Neural progenitor cell (in vitro differentiated cells): ENCODE results near the gene ETV7. TPM values are rescaled to one million over a fixed set of nuclear protein-coding genes. Genes with fewer than 3 reads are reported as not detected.

Experiments
- DNase-seq: peaks from one replicate; pipeline ENCODE4 v3.0.0-alpha.2; 2016; ENCODE audit warnings: low spot score
- H2AFZ ChIP-seq: fragments of 200-600 bp; sonication (generic); replicated peaks from 2 replicates; pipeline ENCODE4 v1.6.1; 2016; ENCODE audit warnings: antibody characterized with exemption
- H3F3A ChIP-seq: fragments of 200-600 bp; sonication (generic); 2 replicates; pipeline ENCODE4 v1.6.1; 2016; ENCODE audit warnings: antibody characterized with exemption, low read depth
- H3K27ac ChIP-seq: fragments of 200-600 bp; sonication (generic); 2 replicates; pipeline ENCODE4 v1.5.1; 2016; ENCODE audit warnings: mild to moderate bottlenecking
- H3K27me3 ChIP-seq: fragments of 200-600 bp; sonication (generic); 2 replicates; pipeline ENCODE4 v1.6.1; 2016; ENCODE audit warnings: mild to moderate bottlenecking, moderate library complexity
- H3K36me3 ChIP-seq: fragments of 200-600 bp; sonication (generic); 2 replicates; pipeline ENCODE4 v1.5.1; 2016
- H3K4me1 ChIP-seq: fragments of 200-600 bp; sonication (generic); 2 replicates; pipeline ENCODE4 v1.6.1; 2016; ENCODE audit warnings: mixed run types
- H3K4me2 ChIP-seq: fragments of 200-600 bp; sonication (generic); 2 replicates; pipeline ENCODE4 v1.6.1; 2016
- H3K4me3 ChIP-seq: fragments of 200-600 bp; sonication (generic); 2 replicates; pipeline ENCODE4 v1.5.1; 2016
- H3K79me2 ChIP-seq: fragments of 200-600 bp; sonication (generic); 2 replicates; pipeline ENCODE4 v1.6.1; 2016; ENCODE audit warnings: low read depth
- H3K9ac ChIP-seq: fragments of 200-600 bp; sonication (generic); 2 replicates; pipeline ENCODE4 v1.6.1; 2016
- H3K9me3 ChIP-seq: fragments of 200-600 bp; sonication (generic); 2 replicates; pipeline ENCODE4 v1.5.1; 2016; ENCODE audit warnings: low read depth
- H4K20me1 ChIP-seq: fragments of 200-600 bp; sonication (generic); 2 replicates; pipeline ENCODE4 v1.6.1; 2016; ENCODE audit warnings: low read depth
- H3K27ac Mint-ChIP-seq: 3 replicates; pipeline ENCODE4 v1.8.0; 2021; ENCODE audit warnings: mixed read lengths
- H3K27me3 Mint-ChIP-seq: 2 replicates; pipeline ENCODE4 v1.8.0; 2022; ENCODE audit warnings: low read depth, mild to moderate bottlenecking, inconsistent platforms, moderate library complexity, mixed read lengths; ENCODE audit not compliant: insufficient read depth
- H3K36me3 Mint-ChIP-seq: 3 replicates; pipeline ENCODE4 v1.8.0; 2021; ENCODE audit warnings: mixed read lengths
- H3K4me1 Mint-ChIP-seq: 3 replicates; pipeline ENCODE4 v1.8.0; 2021; ENCODE audit warnings: mixed read lengths
- H3K4me3 Mint-ChIP-seq: 3 replicates; pipeline ENCODE4 v1.8.0; 2021; ENCODE audit warnings: mild to moderate bottlenecking, moderate library complexity, mixed read lengths
- H3K9me3 Mint-ChIP-seq: 3 replicates; pipeline ENCODE4 v1.8.0; 2020; ENCODE audit warnings: mixed read lengths
- CTCF ChIP-seq: fragments of 200-600 bp; sonication (generic); IDR thresholded peaks from 2 replicates; pipeline ENCODE4 v1.5.1; 2017; ENCODE audit warnings: antibody characterized with exemption, mild to moderate bottlenecking
- EZH2 ChIP-seq: fragments of 200-600 bp; sonication (generic); IDR thresholded peaks from 2 replicates; pipeline ENCODE4 v1.6.1; 2017; ENCODE audit warnings: antibody characterized with exemption, mild to moderate bottlenecking, moderate library complexity
- EZH2phosphoT487 ChIP-seq: fragments of 200-600 bp; sonication (generic); IDR thresholded peaks from 2 replicates; pipeline ENCODE4 v1.6.1; 2017; ENCODE audit warnings: antibody characterized with exemption
- total RNA-seq: library from RNA; depleted of rRNA; stranded (reverse); fragments of >200 nt; gene quantifications from 2 replicates; pipeline ENCODE4 v1.2.3, GENCODE V29; 2015; ENCODE audit warnings: low replicate concordance

The ETV7 gene
- total RNA-seq, 1 donor from 2014 or later = 0.11 TPM

- Histone ChIP-seq H3K27ac (no peak overlapping the region), H3K27me3 (no peaks in the 10 kb centered on the region), H3K9me3 (no peaks in the 10 kb centered on the region), H3K4me3 (no peak overlapping the region), H2AFZ (no peak overlapping the region), H3K4me1 (peaks cover 10% of the 10 kb centered on the region), H3K79me2 (no peaks in the 10 kb centered on the region), H4K20me1 (no peaks in the 10 kb centered on the region), H3K36me3 (no peaks in the 10 kb centered on the region), H3K9ac (no peak overlapping the region), H3F3A (peaks cover 16% of the 10 kb centered on the region), H3K4me2 (no peak overlapping the region)
- no peaks in the 10 kb centered on the region for H3K36me3 Mint-ChIP-seq
- H3K4me3 Mint-ChIP-seq = no peak overlapping the region
- TF ChIP-seq EZH2 = no peak
- no peak for TF ChIP-seq EZH2phosphoT487
- TF ChIP-seq CTCF = no peak
- no peak for DNase-seq
- H3K4me1 Mint-ChIP-seq = peaks cover 14% of the 10 kb centered on the region
- no peak overlapping the region for H3K27ac Mint-ChIP-seq
- peaks cover 2% of the 10 kb centered on the region for H3K27me3 Mint-ChIP-seq
- no peaks in the 10 kb centered on the region for H3K9me3 Mint-ChIP-seq
Observed at GRCh38 chr6:36426622-36427021, 39.2 kb upstream of the ETV7 start.

GRCh38 chr6:36423101-36423824, 35.8 kb upstream of the ETV7 start:
- Histone ChIP-seq H3F3A (peaks cover 23% of the 10 kb centered on the region), H3K4me1 (peaks cover 10% of the 10 kb centered on the region), H3K4me3 (peak overlapping the region; percentile 38), H3K4me2 (peak overlapping the region; percentile 78), H3K36me3 (no peaks in the 10 kb centered on the region), H3K9ac (no peak overlapping the region), H3K27ac (no peak overlapping the region), H3K79me2 (no peaks in the 10 kb centered on the region), H3K27me3 (no peaks in the 10 kb centered on the region), H2AFZ (peak overlapping the region; percentile 95), H3K9me3 (no peaks in the 10 kb centered on the region), H4K20me1 (no peaks in the 10 kb centered on the region)
- peaks cover 2% of the 10 kb centered on the region for H3K27me3 Mint-ChIP-seq
- peaks cover 14% of the 10 kb centered on the region for H3K4me1 Mint-ChIP-seq
- no peaks in the 10 kb centered on the region for H3K36me3 Mint-ChIP-seq
- peak overlapping the region; percentile 87 for H3K4me3 Mint-ChIP-seq
- no peaks in the 10 kb centered on the region for H3K9me3 Mint-ChIP-seq
- peak overlapping the region; percentile 72 for H3K27ac Mint-ChIP-seq
- TF ChIP-seq EZH2 = peak; percentile 37
- TF ChIP-seq CTCF = peak; percentile 67
- no peak for TF ChIP-seq EZH2phosphoT487
- DNase-seq = peak; percentile 99

GRCh38 chr6:36422714-36423100, 35.2 kb upstream of the ETV7 start:
- Mint-ChIP-seq H3K27ac (peak overlapping the region; percentile 61), H3K4me3 (peak overlapping the region; percentile 87), H3K27me3 (peaks cover 3% of the 10 kb centered on the region), H3K4me1 (peaks cover 14% of the 10 kb centered on the region), H3K9me3 (no peaks in the 10 kb centered on the region), H3K36me3 (no peaks in the 10 kb centered on the region)
- peak overlapping the region; percentile 78 for H3K4me2 ChIP-seq
- H3K4me3 ChIP-seq = peak overlapping the region; percentile 38
- no peak overlapping the region for H3K27ac ChIP-seq
- no peaks in the 10 kb centered on the region for H3K9me3 ChIP-seq
- no peaks in the 10 kb centered on the region for H3K27me3 ChIP-seq
- TF ChIP-seq CTCF (no peak), EZH2 (no peak), EZH2phosphoT487 (no peak)
- no peaks in the 10 kb centered on the region for H4K20me1 ChIP-seq
- DNase-seq = no peak
- no peaks in the 10 kb centered on the region for H3K36me3 ChIP-seq
- no peaks in the 10 kb centered on the region for H3K79me2 ChIP-seq
- H3F3A ChIP-seq = peaks cover 23% of the 10 kb centered on the region
- H2AFZ ChIP-seq = peak overlapping the region; percentile 95
- peaks cover 10% of the 10 kb centered on the region for H3K4me1 ChIP-seq
- no peak overlapping the region for H3K9ac ChIP-seq
